HCT116 (cell line): ENCODE measurements around the gene CIITA. TPM values are rescaled to one million over a fixed set of nuclear protein-coding genes. Genes with fewer than 3 reads are reported as not detected.

Source experiments
- ATAC-seq: fragments of 200-7000 bp; cut with Tn5 transposase; 2 replicates; pipeline ENCODE4 v1.9.1; 2020; ENCODE audit warnings: mild to moderate bottlenecking, moderate library complexity
- BruUV-seq: library from RNA; stranded (reverse); fragments of 400-500 nt; replicated peaks from 2 replicates; lab custom pipeline; 2021; lab: Mats Ljungman, UMichigan
- CTCF ChIA-PET: fragments of 300-600 bp; sonication (Branson Sonifier 250); formaldehyde crosslinking; loops from one replicate; lab custom pipeline; 2021; ENCODE audit warnings: antibody characterized with exemption; lab: Charles Lee
- POLR2A ChIA-PET: fragments of 300-600, 350-600 bp; sonication (Branson Sonifier 250); formaldehyde crosslinking; loops from one replicate; lab custom pipeline; 2021; ENCODE audit warnings: antibody characterized with exemption; lab: Charles Lee
- RAD21 ChIA-PET, 2 experiments: fragments of 300-600 bp; sonication (Branson Sonifier 250); formaldehyde crosslinking; loops; one replicate each; lab custom pipeline; 2023; ENCODE audit warnings: low total read pairs in 2 of 2; ENCODE audit not compliant: uncharacterized antibody in 2 of 2, unreplicated experiment in 2 of 2, low non-redundant PET in 1 of 2; lab: Charles Lee
- DNase-seq: peaks from one replicate; pipeline ENCODE4 v3.0.0-alpha.2; 2010; ENCODE audit warnings: low read depth, low spot score
- H2AFZ ChIP-seq: fragments of 200-600 bp; shearing (Covaris generic), sonication (generic); 2 replicates; pipeline ENCODE4 v1.6.1; 2017; ENCODE audit warnings: low read depth, mixed run types, mixed read lengths, antibody characterized with exemption, low read length; ENCODE audit not compliant: poor library complexity, severe bottlenecking
- H3K27ac ChIP-seq: 2 replicates; pipeline ENCODE4 v1.5.1; 2012; ENCODE audit warnings: low read depth, low read length
- H3K27me3 ChIP-seq: fragments of 200-600 bp; sonication (generic); 2 replicates; pipeline ENCODE4 v1.6.1; 2016; ENCODE audit warnings: mixed run types, low read length, mixed read lengths; ENCODE audit not compliant: insufficient read depth
- H3K36me3 ChIP-seq, 2 experiments: fragments of 200-500 bp in 1 of 2; fragments of 200-600 bp in 1 of 2; sonication (Bioruptor generic) in 1 of 2; sonication (generic) in 1 of 2; 2 replicates each; pipeline versions ENCODE4 v1.5.1 to v1.6.1; 2014 to 2016; ENCODE audit warnings: low read length in 2 of 2, inconsistent platforms in 1 of 2, mixed read lengths in 1 of 2, mixed run types in 1 of 2; ENCODE audit not compliant: insufficient read depth in 2 of 2, control insufficient read depth in 1 of 2
- H3K4me1 ChIP-seq, 2 experiments: fragments of 200-600 bp in 1 of 2; sonication (generic) in 1 of 2; 2 replicates each; pipeline versions ENCODE4 v1.5.1 to v1.6.1; 2012 to 2017; ENCODE audit warnings: low read length in 2 of 2, inconsistent platforms in 1 of 2, mild to moderate bottlenecking in 1 of 2, mixed read lengths in 1 of 2, mixed run types in 1 of 2, moderate library complexity in 1 of 2; ENCODE audit not compliant: insufficient read depth in 2 of 2, control insufficient read depth in 1 of 2
- H3K4me2 ChIP-seq: fragments of 200-600 bp; sonication (generic); 2 replicates; pipeline ENCODE4 v1.6.1; 2017; ENCODE audit warnings: mixed run types, low read length, mixed read lengths
- H3K4me3 ChIP-seq, 2 experiments: fragments of 200-600 bp in 1 of 2; sonication (generic) in 1 of 2; replicated peaks in 1 of 2; 2 replicates each; pipeline ENCODE4 v1.5.1; 2011 to 2016; ENCODE audit warnings: low read length in 2 of 2, control low read depth in 1 of 2, low read depth in 1 of 2, mild to moderate bottlenecking in 1 of 2, mixed read lengths in 1 of 2, mixed run types in 1 of 2
- H3K79me2 ChIP-seq: fragments of 200-600 bp; sonication (generic); 2 replicates; pipeline ENCODE4 v1.6.1; 2017; ENCODE audit warnings: mild to moderate bottlenecking, mixed run types, low read length, moderate library complexity, mixed read lengths; ENCODE audit not compliant: insufficient read depth
- H3K9ac ChIP-seq: fragments of 200-600 bp; sonication (generic); 2 replicates; pipeline ENCODE4 v1.6.1; 2016; ENCODE audit warnings: low read length, mixed read lengths
- H3K9me2 ChIP-seq: fragments of 200-600 bp; sonication (generic), shearing (Covaris generic); 2 replicates; pipeline ENCODE4 v1.6.1; 2017; ENCODE audit warnings: mixed run types, mild to moderate bottlenecking, moderate library complexity; ENCODE audit not compliant: insufficient read depth
- H3K9me3 ChIP-seq, 2 experiments: fragments of 200-500 bp in 1 of 2; fragments of 200-600 bp in 1 of 2; sonication (Bioruptor generic) in 1 of 2; sonication (generic) in 1 of 2; 2 replicates each; pipeline ENCODE4 v1.6.1; 2014 to 2017; ENCODE audit warnings: low read length in 2 of 2, mixed read lengths in 2 of 2, inconsistent platforms in 1 of 2, low read depth in 1 of 2, mild to moderate bottlenecking in 1 of 2, mixed run types in 1 of 2, moderate library complexity in 1 of 2; ENCODE audit not compliant: control insufficient read depth in 1 of 2, insufficient read depth in 1 of 2
- H4K20me1 ChIP-seq: fragments of 200-600 bp; sonication (generic), shearing (Covaris generic); 2 replicates; pipeline ENCODE4 v1.6.1; 2017; ENCODE audit warnings: mixed run types, mild to moderate bottlenecking, moderate library complexity; ENCODE audit not compliant: insufficient read depth
- CBX3 ChIP-seq: IDR thresholded peaks from 2 replicates; pipeline ENCODE4 v1.6.1; 2012; ENCODE audit warnings: low read depth
- EZH2 ChIP-seq: fragments of 200-600 bp; sonication (generic); IDR thresholded peaks from 2 replicates; pipeline ENCODE4 v1.6.1; 2017; ENCODE audit warnings: antibody characterized with exemption, mixed run types
- EZH2phosphoT487 ChIP-seq: fragments of 200-600 bp; IDR thresholded peaks from 2 replicates; pipeline ENCODE4 v1.6.1; 2018; ENCODE audit warnings: antibody characterized with exemption, borderline replicate concordance
- FOSL1 ChIP-seq: IDR thresholded peaks from 2 replicates; pipeline ENCODE4 v1.6.1; 2012; ENCODE audit warnings: low read depth
- POLR2AphosphoS5 ChIP-seq: IDR thresholded peaks from 2 replicates; pipeline ENCODE4 v1.6.1; 2011; ENCODE audit warnings: mild to moderate bottlenecking, low read depth, low read length, moderate library complexity
- RAD21 ChIP-seq: IDR thresholded peaks from 2 replicates; pipeline ENCODE4 v1.6.1; 2012; ENCODE audit warnings: low read depth, mild to moderate bottlenecking
- SIN3A ChIP-seq: IDR thresholded peaks from 2 replicates; pipeline ENCODE4 v1.6.1; 2012; ENCODE audit warnings: low read depth
- SP1 ChIP-seq: IDR thresholded peaks from 2 replicates; pipeline ENCODE4 v1.6.1; 2012; ENCODE audit warnings: low read depth
- YY1 ChIP-seq: IDR thresholded peaks from 2 replicates; pipeline ENCODE4 v1.6.1; 2011; ENCODE audit warnings: low read length, low read depth, moderate library complexity, mild to moderate bottlenecking; ENCODE audit not compliant: insufficient replicate concordance; ENCODE audit errors: extremely low read depth
- intact Hi-C: fragments of 100-400 bp; cut with micrococcal nuclease; formaldehyde crosslinking; loops from 2 replicates; pipeline ENCODE4 v1.10.0; 2022
- total RNA-seq: library from RNA; stranded (reverse); gene quantifications from one replicate; pipeline ENCODE4 v1.2.1, GENCODE V29; 2021; ENCODE audit not compliant: unreplicated experiment
- TF ChIP-seq, protein P1 (sequence below), 3 experiments: fragments of 200-600 bp in 1 of 3; sonication (generic) in 1 of 3; IDR thresholded peaks in 2 of 3; conservative IDR thresholded peaks in 1 of 3; 2 replicates each; pipeline ENCODE4 v1.5.1; 2012 to 2017; ENCODE audit warnings: low read depth in 2 of 3, low read length in 2 of 3, antibody characterized with exemption in 1 of 3, borderline replicate concordance in 1 of 3, control low read depth in 1 of 3, mild to moderate bottlenecking in 1 of 3, mixed read lengths in 1 of 3, mixed run types in 1 of 3, moderate library complexity in 1 of 3; ENCODE audit not compliant: insufficient read depth in 1 of 3
- TF ChIP-seq, protein P2 (sequence below): IDR thresholded peaks from 2 replicates; pipeline ENCODE4 v1.6.1; 2012
- TF ChIP-seq, protein P3 (sequence below): IDR thresholded peaks from 2 replicates; pipeline ENCODE4 v1.6.1; 2012; ENCODE audit warnings: low read depth

Gene CIITA
- total RNA-seq, 1 experiment from 2014 or later, result 0.25 TPM

DNA sequence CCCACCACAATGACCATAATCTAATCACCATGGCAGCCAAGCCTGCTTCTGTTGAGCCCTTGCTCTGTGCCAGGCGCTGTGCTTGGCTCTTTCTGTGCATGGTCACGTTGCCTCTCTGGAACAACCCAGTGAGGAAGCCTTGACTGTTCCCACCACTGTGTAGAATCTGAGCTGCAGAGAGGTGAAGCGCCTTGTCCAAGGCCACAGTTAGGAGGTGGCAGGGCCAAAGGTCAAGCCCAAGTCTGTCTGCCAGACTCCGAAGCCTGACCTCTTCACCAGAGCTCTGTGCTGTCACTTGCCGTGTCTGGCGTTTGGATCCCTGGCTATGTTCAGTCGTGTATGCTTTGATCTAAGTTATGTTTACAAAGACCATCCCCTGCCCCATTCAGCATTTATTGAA is 77.9 kb downstream of the CIITA start:
- intact Hi-C loops, result no loop called here
- Histone ChIP-seq H3K4me3 (no peak overlapping the region), H3K36me3 (no peaks in the 10 kb centered on the region), H3K27me3 (no peaks in the 10 kb centered on the region), H4K20me1 (no peaks in the 10 kb centered on the region), H3K4me2 (no peak overlapping the region), H3K4me1 (peaks cover 11 to 22% of the 10 kb centered on the region in 2 experiments; a peak in 3 of 4 replicates), H3K9me3 (no peaks in the 10 kb centered on the region), H2AFZ (no peak overlapping the region), H3K79me2 (peaks cover 40% of the 10 kb centered on the region), H3K27ac (no peak overlapping the region), H3K9me2 (no peaks in the 10 kb centered on the region), H3K9ac (no peak overlapping the region)
- ATAC-seq (no peak), DNase-seq (no peak)
- TF ChIP-seq CBX3, result no peak
- no peak for TF ChIP-seq EZH2phosphoT487
- TF ChIP-seq SP1, result no peak
- TF ChIP-seq FOSL1, result no peak
- no peak for TF ChIP-seq YY1
- no peak for TF ChIP-seq RAD21
- TF ChIP-seq, protein P1, sequence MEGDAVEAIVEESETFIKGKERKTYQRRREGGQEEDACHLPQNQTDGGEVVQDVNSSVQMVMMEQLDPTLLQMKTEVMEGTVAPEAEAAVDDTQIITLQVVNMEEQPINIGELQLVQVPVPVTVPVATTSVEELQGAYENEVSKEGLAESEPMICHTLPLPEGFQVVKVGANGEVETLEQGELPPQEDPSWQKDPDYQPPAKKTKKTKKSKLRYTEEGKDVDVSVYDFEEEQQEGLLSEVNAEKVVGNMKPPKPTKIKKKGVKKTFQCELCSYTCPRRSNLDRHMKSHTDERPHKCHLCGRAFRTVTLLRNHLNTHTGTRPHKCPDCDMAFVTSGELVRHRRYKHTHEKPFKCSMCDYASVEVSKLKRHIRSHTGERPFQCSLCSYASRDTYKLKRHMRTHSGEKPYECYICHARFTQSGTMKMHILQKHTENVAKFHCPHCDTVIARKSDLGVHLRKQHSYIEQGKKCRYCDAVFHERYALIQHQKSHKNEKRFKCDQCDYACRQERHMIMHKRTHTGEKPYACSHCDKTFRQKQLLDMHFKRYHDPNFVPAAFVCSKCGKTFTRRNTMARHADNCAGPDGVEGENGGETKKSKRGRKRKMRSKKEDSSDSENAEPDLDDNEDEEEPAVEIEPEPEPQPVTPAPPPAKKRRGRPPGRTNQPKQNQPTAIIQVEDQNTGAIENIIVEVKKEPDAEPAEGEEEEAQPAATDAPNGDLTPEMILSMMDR (IDR thresholded peaks at IDR 0.05 in 2 of 3, conservative IDR thresholded peaks at IDR 0.05 in 1 of 3; ENCODE audit: borderline replicate concordance in 1 of 3, insufficient read depth in 1 of 3, low read depth in 2 of 3, low read length in 2 of 3), result no peak
- TF ChIP-seq, protein P2, sequence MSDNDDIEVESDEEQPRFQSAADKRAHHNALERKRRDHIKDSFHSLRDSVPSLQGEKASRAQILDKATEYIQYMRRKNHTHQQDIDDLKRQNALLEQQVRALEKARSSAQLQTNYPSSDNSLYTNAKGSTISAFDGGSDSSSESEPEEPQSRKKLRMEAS, result no peak
- TF ChIP-seq SIN3A, result no peak
- TF ChIP-seq, protein P3, sequence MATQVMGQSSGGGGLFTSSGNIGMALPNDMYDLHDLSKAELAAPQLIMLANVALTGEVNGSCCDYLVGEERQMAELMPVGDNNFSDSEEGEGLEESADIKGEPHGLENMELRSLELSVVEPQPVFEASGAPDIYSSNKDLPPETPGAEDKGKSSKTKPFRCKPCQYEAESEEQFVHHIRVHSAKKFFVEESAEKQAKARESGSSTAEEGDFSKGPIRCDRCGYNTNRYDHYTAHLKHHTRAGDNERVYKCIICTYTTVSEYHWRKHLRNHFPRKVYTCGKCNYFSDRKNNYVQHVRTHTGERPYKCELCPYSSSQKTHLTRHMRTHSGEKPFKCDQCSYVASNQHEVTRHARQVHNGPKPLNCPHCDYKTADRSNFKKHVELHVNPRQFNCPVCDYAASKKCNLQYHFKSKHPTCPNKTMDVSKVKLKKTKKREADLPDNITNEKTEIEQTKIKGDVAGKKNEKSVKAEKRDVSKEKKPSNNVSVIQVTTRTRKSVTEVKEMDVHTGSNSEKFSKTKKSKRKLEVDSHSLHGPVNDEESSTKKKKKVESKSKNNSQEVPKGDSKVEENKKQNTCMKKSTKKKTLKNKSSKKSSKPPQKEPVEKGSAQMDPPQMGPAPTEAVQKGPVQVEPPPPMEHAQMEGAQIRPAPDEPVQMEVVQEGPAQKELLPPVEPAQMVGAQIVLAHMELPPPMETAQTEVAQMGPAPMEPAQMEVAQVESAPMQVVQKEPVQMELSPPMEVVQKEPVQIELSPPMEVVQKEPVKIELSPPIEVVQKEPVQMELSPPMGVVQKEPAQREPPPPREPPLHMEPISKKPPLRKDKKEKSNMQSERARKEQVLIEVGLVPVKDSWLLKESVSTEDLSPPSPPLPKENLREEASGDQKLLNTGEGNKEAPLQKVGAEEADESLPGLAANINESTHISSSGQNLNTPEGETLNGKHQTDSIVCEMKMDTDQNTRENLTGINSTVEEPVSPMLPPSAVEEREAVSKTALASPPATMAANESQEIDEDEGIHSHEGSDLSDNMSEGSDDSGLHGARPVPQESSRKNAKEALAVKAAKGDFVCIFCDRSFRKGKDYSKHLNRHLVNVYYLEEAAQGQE, result no peak
- no peak for TF ChIP-seq EZH2
- TF ChIP-seq POLR2AphosphoS5, result no peak
- BruUV-seq, result no TSS peak
- ChIA-PET POLR2A (no interaction called here), CTCF (interaction anchor here (1.3 to 1.7 kb wide), 2 partner anchors 13 to 302 kb away, joined by 4 to 5 read pairs; partner anchors contain the start of genes DEXI and SOCS1), RAD21 (no interaction called here)
